Neural crest cell (in vitro differentiated cells): ENCODE data around the gene VWA2. TPM values are rescaled to one million over a fixed set of nuclear protein-coding genes. Genes with fewer than 3 reads are reported as not detected.
A peak's percentile ranks its signal among the peaks of the same experiment; 100 is the strongest.

ENCODE experiments used
- DNase-seq: peaks from one replicate; pipeline ENCODE4 v3.0.0; 2021; ENCODE audit warnings: low read depth, mixed read lengths, low spot score
- H3K27ac Mint-ChIP-seq: one replicate; pipeline ENCODE4 v1.8.0; 2021; ENCODE audit warnings: mild to moderate bottlenecking, mixed read lengths; ENCODE audit not compliant: unreplicated experiment
- H3K27me3 Mint-ChIP-seq: 2 replicates; pipeline ENCODE4 v1.8.0; 2021; ENCODE audit warnings: low read depth, mild to moderate bottlenecking, mixed read lengths
- H3K36me3 Mint-ChIP-seq: 2 replicates; pipeline ENCODE4 v1.8.0; 2021; ENCODE audit warnings: low read depth, mild to moderate bottlenecking, mixed read lengths
- H3K4me1 Mint-ChIP-seq: 2 replicates; pipeline ENCODE4 v1.8.0; 2021; ENCODE audit warnings: mixed read lengths
- H3K4me3 Mint-ChIP-seq: one replicate; pipeline ENCODE4 v1.8.0; 2021; ENCODE audit warnings: mild to moderate bottlenecking, mixed read lengths
- H3K9me3 Mint-ChIP-seq: 2 replicates; pipeline ENCODE4 v1.8.0; 2021; ENCODE audit warnings: mixed read lengths
- total RNA-seq: library from RNA; stranded (reverse); gene quantifications from 2 replicates; pipeline ENCODE4 v1.2.1, GENCODE V29; 2021
- TF ChIP-seq, protein P1 (sequence below): fragments of 200-600 bp; sonication (generic); conservative IDR thresholded peaks from 2 replicates; pipeline ENCODE4 v1.5.0; 2021; ENCODE audit warnings: antibody characterized with exemption, mild to moderate bottlenecking

Gene VWA2
- total RNA-seq, 1 donor from 2014 or later, result not detected

DNA sequence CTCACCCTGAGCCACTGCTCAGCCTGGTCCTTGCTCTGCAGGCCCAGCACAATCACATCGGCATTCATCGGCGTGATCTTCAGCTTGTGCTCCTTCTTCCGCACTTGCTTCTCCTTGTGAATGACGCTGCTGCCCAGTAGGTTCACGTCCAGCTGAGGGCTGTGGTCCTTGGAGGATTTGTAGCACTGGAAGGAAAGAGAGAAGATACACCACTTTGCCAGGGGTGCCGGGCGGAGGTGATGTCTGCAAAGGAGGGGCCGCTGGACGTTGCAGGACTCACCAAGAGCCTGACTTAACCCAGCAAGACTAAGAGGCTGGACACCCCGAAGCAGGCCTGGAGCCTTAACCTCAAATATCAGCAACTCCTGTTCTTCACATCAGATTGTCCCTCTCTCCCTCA, 74.8 kb downstream of the VWA2 start:
- no peaks in the 10 kb centered on the region for H3K9me3 Mint-ChIP-seq
- H3K4me1 Mint-ChIP-seq, result peaks cover 44% of the 10 kb centered on the region
- H3K27me3 Mint-ChIP-seq, result no peaks in the 10 kb centered on the region

GRCh38 chr10:114315566-114316420, 76.7 kb downstream of the VWA2 start:
- Mint-ChIP-seq H3K36me3 (peaks cover 4% of the 10 kb centered on the region), H3K9me3 (no peaks in the 10 kb centered on the region), H3K27me3 (no peaks in the 10 kb centered on the region), H3K4me3 (no peak overlapping the region), H3K4me1 (peaks cover 32% of the 10 kb centered on the region), H3K27ac (peak overlapping the region; percentile 37)
- DNase-seq, result no peak
- TF ChIP-seq, protein P1, sequence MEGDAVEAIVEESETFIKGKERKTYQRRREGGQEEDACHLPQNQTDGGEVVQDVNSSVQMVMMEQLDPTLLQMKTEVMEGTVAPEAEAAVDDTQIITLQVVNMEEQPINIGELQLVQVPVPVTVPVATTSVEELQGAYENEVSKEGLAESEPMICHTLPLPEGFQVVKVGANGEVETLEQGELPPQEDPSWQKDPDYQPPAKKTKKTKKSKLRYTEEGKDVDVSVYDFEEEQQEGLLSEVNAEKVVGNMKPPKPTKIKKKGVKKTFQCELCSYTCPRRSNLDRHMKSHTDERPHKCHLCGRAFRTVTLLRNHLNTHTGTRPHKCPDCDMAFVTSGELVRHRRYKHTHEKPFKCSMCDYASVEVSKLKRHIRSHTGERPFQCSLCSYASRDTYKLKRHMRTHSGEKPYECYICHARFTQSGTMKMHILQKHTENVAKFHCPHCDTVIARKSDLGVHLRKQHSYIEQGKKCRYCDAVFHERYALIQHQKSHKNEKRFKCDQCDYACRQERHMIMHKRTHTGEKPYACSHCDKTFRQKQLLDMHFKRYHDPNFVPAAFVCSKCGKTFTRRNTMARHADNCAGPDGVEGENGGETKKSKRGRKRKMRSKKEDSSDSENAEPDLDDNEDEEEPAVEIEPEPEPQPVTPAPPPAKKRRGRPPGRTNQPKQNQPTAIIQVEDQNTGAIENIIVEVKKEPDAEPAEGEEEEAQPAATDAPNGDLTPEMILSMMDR, result no peak

More for the DNA sequence above, 74.8 kb downstream of the VWA2 start:
- no peaks in the 10 kb centered on the region for H3K36me3 Mint-ChIP-seq
- no peak for DNase-seq
- no peak overlapping the region for H3K4me3 Mint-ChIP-seq
- no peak overlapping the region for H3K27ac Mint-ChIP-seq
- TF ChIP-seq, protein P1, result no peak

DNA sequence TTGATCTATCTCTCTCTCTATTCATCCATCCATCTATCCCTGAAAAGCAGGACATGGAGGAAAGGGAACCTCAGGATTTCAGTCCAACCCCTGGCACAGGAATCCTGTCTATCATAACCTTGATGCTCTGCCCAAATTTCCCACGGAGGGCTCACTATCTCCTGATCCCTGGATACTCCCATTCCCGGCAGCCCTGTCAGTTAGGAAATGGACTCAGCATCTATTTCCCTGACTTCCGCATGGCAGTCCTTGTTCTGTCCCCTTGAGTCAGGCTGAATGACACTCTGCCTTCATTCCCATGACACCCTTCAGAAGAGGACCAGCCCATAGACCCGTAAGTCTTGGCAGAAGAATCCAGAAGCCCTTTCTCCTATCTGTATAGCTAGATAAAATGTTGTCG, 77.7 kb downstream of the VWA2 start:
- Mint-ChIP-seq H3K4me3 (no peak overlapping the region), H3K27ac (peak overlapping the region; percentile 37), H3K4me1 (peaks cover 22% of the 10 kb centered on the region), H3K36me3 (peaks cover 7% of the 10 kb centered on the region), H3K9me3 (no peaks in the 10 kb centered on the region), H3K27me3 (no peaks in the 10 kb centered on the region)
- TF ChIP-seq, protein P1, result no peak
- DNase-seq, result no peak

DNA sequence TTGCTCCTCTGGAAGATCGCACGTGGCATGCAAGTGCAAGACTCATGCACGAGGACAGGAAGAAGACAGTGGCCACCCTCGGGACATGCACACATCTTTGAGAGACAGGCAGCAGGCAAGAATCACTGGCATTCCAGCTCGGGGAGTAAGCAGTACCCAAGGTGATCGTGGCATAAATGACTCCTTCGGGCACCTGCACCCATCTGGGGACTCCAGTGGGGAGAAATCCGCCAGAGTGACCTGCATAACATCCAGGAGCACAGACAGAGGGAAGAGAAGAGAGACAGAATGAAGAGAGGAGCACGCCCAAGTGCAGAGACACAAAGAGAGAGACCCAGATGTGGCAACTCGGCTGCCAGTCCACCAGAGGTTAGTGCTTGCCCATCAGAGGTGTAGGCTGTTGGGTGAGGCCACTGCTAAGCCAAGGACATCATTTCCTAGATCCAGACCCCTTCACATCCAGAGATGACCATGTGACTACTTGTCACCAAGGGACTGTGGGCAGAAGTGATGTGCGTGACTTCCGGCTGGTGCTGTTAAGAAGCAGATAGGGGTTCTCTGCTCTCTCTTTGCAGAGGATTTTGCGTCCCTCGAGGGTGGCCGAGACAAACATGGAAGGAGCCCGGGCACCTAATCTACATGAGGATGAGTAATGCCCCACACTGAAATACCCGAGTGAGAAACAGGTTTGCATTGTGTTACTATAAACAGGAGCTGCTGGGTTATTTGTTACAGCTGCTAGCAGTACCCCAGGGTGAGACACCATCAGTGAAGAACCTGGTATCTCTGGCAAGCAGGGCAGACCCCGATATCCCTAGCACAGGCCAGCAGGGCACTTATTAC, 80.6 kb downstream of the VWA2 start:
- Mint-ChIP-seq H3K27ac (no peak overlapping the region), H3K4me3 (no peak overlapping the region), H3K4me1 (peaks cover 16% of the 10 kb centered on the region), H3K9me3 (no peaks in the 10 kb centered on the region), H3K27me3 (no peaks in the 10 kb centered on the region), H3K36me3 (peaks cover 7% of the 10 kb centered on the region)
- TF ChIP-seq, protein P1, result no peak
- DNase-seq, result no peak

DNA sequence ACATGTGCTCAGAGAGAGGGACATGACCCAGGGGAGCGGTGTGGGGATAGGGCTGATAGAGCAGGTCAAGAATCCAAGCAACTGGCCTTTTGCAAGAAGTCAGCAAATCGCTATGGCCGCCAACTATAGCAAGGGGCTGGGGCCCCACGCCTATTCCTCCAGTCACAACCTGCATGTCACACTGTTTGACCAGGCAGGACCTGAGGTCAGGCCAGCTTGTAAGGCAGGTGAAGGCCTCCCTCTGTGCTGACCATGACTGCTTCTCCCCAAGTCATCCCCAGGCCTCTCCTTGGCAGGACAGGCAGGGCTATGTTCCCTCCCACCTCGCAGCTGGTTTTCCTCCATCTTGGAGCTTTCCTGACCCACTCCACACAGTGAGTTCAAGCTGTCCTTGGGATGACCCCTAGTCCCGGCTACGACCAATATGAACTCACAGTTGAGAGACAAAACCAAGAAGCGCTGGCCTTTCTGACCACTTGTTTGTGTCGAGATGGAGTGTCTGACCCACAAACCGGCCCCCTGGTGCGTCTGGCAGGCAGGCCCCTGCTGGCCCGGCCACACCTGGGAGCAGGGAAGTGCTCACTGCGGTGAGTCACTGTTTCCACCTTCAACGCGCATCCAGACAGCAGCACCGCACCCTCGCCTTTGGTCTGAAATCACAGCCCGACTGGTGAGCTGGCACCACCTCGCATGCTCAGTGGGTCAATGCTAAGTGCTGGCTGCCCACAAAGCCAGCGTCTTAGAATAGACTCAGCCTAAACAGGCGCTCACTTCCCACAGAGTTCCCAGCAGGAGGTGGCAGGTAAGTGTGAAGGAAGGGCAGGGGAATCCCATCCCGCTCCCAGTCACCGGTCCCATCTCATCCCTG, 81.4 kb downstream of the VWA2 start:
- H3K4me3 Mint-ChIP-seq, result no peak overlapping the region

More for the DNA sequence above, 81.4 kb downstream of the VWA2 start:
- TF ChIP-seq, protein P1, result no peak
- Mint-ChIP-seq H3K27me3 (no peaks in the 10 kb centered on the region), H3K27ac (no peak overlapping the region), H3K36me3 (peaks cover 7% of the 10 kb centered on the region), H3K9me3 (no peaks in the 10 kb centered on the region), H3K4me1 (peaks cover 23% of the 10 kb centered on the region)
- DNase-seq, result no peak
